KBM-7 (cell line): ENCODE data around the gene HSH2D.

Source experiments
- DNase-seq: peaks from one replicate; pipeline ENCODE4 v3.0.0-alpha.2; 2015
- in situ Hi-C: fragments of 300-500 bp; cut with MboI; formaldehyde crosslinking; loops from 2 replicates; pipeline ENCODE4 v1.14.3; 2020; ENCODE audit warnings: low sequenced_read_pairs, low pct_unique_long_range_greater_than_20kb, mixed read lengths

HSH2D gene

GRCh38 chr19:16204005-16204294 lies 60.5 kb downstream of the HSH2D start:
- DNase-seq = no peak
- in situ Hi-C loops = no loop called here

GRCh38 chr19:16205205-16206045 lies 61.9 kb downstream of the HSH2D start:
- in situ Hi-C loops = no loop called here
- DNase-seq = no peak

- no peak for DNase-seq
- in situ Hi-C loops = no loop called here
Observed at GRCh38 chr19:16206046-16206605, 62.6 kb downstream of the HSH2D start.

DNA sequence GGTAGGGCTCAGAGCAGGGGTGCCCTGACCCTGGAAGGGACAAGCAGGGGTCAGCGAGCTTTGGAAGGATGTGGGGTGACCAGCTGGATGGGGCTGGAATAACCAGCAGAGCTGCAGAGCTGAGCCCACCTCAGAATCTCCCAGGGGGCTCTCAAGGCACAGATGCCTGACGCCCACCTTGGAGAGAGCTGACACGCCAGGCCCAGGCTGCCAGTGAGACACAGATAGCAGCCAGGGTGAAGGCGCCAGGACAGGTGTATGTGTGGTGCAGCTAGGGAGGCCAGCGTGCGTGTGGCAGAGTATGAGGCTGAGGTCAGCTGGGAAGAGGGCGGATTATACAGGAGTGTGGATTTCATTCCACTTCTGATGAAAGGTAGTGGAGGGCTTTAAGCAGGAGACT lies 63.2 kb downstream of the HSH2D start:
- in situ Hi-C loops = no loop called here
- DNase-seq = no peak

DNA sequence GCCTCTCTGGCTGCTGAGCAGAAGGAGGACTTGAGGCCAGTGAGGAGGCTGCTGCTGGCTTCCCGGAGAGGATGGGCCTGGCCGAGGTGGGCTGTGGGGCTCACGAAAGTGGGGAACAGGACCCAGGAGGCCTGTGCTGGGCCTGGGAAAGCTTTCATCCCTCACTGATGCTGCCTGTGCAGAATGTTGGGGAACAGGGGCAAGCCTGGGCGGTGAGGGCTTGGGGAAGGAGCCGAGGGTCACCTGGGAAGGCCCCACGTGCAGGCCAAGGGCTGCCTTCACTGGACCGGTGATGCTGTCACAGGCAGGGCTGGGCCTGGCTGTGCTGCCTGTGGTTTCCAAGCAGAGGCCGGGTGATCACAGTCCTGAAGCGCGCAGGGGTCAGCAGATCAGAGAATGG lies 63.6 kb downstream of the HSH2D start:
- DNase-seq = no peak
- in situ Hi-C loops = no loop called here

DNA sequence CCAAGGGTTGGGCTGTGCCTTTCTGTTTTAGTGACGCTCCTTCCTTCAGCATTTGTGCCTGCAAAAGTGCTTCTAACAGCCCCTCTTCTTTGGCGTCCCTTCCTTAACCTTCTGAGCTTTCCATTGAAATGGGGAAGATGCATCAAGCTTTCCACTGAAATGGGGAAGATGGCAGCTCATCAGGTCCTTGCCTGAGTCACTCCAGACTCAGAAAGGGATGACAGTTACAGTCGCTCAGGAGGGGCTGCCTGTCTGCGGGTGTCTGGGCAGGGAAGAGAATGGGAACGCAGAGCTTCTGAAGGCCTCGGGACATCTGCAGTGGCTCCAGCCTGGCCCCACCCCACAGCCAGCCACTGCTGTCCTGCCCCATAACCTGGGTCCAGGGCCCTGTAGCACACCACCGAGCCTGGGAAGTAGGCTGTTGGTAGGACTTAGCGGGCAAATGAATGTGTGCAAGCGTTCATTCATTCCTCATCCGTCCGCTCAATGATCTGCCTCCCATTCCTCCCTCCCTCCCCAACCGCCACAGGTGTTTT lies 64.1 kb downstream of the HSH2D start:
- in situ Hi-C loops = no loop called here

More for the DNA sequence above, 64.1 kb downstream of the HSH2D start:
- no peak for DNase-seq
